HG03439 (cell line): Measurements from ENCODE around the gene CELSR3.
A peak's percentile ranks its signal among the peaks of the same experiment; 100 is the strongest.

Experiments used
- ATAC-seq: cut with Tn5 transposase; IDR thresholded peaks from one replicate; pipeline ENCODE4 v1.9.1; 2021; ENCODE audit warnings: mild to moderate bottlenecking, moderate library complexity; ENCODE audit not compliant: unreplicated experiment

The CELSR3 gene

DNA sequence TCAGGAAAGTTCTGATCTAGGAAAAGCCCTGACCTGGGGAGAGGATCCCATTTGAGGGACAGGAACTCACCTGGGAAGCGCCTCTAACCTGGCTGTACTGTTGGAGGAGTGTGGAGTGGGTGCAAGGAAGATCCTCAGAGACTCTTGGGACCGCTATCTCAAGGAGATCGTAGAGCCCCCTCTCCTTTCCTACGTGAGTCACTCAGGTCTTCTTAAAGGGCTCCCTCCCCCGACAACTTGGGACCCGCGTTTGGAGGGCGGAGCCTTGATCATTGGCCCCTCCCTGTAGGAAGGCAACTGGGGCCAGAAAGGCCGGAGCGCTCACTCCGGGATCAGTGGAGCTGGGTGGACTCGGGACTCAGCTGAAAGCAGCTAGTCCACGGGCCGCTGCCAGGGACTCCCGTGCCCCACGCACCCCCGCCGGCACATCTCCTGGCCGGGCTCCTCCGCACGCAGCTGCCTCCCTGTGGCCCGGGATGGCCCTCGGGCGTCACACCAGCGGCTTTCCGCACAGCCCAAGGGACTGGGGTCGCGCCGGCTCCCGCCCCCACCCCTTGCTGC, 27.9 kb downstream of the CELSR3 start:
- ATAC-seq = no peak

DNA sequence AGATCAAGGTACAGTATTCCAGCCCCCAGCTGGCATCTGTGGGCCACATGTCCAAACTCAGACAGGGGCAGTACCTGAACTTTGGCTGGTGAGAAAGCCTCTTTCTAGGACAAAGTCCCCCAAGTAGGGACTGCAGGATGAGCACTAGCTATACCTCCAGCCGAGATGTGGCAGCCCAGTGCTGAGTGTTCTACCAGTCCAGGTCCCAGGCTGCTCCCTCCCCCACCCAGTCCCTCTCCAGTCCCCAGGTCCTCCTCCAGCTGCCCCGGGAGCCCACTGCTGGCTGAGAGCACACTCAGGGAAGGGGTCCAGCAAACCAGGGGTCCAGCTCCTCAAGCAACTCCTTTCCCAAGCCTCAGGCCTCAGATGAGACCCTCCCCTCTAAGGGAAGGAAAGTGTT, 28.9 kb downstream of the CELSR3 start:
- no peak for ATAC-seq

DNA sequence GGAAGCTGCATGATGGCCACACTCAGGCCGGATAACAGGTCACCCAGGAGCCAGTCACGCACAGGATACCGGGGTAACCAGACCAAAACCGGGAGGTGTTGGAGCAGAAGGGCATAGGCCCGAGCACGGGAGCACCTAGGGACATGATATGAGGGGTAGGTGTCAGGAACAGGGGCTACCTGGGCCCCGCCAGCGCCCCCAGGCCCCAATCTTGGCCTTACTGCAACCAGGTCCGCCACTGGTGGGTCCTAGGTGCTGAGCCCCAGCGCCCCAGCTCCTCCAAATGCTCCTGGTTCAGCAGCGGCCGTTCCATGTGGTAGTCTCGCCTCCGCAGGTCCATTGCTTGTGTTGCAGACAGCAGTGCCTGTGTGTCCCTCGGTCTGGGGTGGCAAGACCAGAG, 29.4 kb downstream of the CELSR3 start:
- ATAC-seq = no peak

DNA sequence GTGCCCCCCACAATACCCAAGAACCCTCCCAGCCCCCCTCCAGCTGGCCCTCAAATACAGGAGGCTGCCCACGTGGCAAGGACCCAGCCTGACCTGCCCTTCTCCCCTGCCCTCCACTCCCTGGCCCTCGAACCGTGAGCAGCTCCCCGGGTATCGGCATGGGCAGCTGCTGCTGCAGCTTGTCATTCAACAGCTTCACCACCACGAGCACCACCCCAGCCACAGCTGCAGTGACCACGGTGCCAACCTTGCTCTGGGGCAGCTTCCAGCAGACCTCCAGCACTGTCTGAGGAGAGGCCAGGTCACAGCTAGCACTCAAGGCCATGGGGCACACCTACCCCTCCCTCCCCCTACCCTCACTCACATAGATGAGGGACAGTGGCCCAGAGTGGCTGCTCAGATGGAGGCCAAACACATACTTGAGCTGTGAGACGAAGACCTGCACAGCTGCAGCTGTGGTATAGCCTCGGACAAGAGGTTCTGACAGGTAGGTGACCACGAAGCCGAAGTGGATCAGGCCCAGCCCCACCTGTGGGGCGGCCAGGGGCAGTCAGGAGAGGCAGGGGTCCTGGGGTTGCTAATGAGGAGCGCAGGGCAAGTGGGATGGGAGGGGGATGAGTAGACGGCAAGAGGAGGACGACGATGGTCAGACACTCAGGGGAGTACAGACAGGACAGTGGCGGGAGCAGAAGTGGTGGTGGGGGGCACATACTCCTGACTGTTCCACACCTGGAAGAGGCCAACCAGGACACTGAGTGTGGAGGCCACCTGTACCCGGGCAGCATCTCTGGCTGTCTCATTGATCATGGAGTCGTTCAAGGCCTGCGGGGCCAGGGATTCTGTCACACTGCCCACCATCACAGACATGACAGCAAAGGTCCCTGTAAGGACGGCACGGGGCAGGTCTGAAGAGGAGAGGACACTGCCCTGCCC, 30.9 kb downstream of the CELSR3 start:
- ATAC-seq = no peak

DNA sequence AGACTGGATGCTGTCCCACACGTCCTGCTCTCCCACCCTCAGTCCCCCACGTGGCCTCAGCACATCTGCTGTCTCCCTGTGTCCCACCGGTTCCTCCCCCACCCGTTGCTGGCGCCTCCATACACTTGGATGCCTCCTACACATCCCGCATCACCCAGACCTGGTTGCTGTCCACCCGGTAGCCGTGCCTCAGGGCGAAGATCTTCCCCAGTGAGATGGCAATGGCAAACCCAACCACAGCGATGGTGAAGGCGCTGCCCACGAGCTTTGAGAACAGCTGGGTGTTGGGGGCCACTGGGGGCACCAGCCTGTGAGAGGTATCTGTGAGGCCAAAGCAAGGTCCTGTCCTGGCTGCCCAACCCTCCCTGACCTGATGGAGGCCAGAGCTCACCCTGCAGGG, 31.9 kb downstream of the CELSR3 start:
- no peak for ATAC-seq

DNA sequence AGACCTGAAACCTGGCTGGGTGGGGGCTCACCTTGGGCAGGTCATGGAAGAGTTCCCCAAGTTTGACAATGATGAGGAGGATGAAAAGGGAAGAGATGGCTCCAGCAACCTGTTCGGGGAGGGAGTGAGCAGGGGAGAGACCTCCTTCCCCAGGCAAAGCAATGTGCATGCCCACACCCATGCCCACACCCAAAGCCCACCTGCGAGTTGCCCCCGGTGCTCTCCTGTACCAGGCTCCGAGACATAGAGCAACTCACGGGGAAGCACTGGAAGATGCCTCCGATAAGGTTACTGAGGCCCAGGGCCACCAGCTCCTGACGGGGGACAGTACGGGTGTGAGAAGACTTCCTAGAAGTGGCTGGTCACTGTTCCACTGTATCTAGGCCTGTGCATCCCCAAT, 32.3 kb downstream of the CELSR3 start:
- ATAC-seq = no peak

DNA sequence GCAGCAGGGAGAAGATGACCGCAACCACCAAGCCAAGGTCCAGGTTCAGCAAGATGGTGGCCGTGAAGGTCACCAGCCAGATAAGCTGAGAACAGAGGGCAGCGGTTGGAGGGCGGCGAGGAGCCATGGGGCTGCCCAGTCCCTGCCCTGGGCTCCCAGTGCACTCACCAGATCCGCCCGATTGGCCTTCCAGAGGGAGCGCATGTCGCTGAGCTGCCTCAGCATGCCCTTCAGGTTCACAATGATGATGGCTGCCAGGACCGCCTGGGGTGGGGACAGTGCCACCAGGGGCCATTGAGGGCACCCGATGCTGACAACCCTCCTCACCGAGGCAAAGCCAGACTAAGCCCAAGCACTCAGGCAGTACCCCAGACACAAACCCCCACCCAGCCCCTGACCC, 32.8 kb downstream of the CELSR3 start:
- ATAC-seq = no peak

DNA sequence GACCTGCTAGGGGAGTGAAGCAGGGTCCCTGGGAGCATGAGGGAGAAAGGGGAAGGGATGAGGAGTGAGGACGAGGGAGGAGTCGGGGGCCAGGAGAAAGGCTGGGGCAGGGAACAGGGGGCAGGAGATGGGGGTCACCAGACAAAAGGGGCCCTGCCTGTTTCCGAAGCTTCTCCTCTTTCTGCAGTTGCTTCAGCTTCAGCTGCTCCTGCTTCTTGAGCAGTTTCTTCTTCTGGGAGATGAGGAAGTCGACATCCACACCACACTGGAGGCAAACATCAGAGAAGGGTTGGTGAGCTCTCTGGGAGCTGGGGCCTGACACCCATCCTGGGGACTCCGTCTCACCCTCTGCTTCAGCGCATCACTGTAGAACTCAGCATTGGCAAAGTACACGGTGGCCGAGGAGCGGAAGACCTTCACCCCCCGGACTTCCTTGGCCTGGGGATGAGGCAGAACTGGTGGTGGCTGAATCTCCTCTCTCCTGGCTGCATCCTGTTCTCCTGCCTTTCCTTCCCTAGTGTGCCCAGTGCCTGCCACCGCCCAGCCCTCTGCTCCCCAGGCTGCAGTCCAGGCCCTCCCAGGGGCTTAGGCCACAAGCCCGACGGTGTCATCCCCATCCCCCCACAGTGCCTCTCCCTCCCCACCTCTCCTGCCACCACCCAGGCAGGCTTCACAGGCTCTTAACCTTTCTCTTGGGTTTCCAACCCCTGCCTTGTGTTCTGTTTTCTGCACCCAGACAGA, 34.2 kb downstream of the CELSR3 start:
- ATAC-seq = no peak

DNA sequence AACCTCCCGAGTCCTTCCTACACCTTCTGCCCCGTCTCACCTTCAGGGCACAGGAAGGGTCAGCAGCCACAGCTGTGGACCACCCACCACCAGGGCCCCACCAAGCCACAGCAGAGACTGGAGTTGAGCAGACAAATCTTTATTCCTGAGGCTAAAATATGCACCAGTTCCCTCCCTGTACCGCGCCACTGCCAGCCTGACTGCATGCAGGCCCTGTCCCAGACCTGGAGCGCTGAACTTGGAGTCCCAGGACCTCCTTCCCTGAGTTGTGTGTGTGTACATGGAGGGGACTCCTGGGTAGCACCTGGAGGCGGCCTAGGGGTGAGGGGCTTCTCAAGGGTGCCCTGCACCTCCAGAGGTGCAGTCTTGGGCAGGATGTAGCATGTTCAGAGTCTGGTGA, 37.1 kb downstream of the CELSR3 start:
- no peak for ATAC-seq

DNA sequence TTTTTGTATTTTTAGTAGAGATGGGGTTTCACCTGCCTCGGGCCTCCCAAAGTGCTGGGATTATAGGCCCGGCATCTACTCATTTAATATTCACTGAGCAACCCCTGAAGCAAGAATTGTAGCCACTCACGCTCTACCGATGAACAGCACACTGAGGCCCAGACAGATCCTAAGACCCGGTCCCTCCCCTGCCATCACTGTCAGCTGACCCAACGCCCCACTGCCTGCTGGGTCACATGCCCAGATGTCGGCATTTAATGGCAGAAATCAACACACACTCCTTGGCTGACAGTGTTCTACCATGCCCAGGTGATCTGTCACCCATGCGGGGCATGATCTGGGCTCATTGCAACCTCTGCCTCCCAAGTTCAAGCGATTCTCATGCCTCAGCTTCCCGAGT, 37.9 kb downstream of the CELSR3 start:
- ATAC-seq = no peak

DNA sequence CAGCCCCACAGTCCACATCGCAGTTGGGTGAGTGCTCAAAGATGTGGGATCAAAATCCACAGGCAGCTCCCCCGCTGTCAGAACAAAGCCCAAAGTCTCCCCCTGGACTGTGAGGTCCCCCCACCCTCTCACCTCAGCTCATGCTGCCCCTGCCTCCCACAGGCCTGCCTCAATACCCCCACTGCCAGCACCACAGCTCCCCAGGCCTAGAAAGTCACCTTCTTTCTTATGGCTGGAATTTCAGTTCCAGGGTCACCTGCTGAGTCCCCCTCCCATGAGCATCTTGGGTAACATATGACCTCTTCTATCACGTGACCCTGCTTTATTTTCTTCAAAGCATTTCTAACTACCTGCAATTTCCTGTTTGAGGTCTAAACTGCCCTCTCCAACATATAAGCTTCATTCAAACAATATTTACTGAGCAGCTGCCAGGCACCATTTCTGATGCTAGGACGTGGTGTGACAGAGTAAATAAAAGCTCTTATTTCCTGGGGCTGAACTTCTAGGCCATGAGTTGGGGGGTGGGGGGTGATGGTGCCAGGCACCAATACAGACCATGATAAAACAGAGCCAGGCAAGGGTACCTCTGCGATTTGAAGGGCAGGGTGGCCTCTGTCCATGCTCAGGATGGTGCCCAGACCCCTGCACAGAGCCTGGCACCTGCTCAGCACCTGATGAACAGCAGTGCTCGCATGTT, 38.7 kb downstream of the CELSR3 start:
- no peak for ATAC-seq

DNA sequence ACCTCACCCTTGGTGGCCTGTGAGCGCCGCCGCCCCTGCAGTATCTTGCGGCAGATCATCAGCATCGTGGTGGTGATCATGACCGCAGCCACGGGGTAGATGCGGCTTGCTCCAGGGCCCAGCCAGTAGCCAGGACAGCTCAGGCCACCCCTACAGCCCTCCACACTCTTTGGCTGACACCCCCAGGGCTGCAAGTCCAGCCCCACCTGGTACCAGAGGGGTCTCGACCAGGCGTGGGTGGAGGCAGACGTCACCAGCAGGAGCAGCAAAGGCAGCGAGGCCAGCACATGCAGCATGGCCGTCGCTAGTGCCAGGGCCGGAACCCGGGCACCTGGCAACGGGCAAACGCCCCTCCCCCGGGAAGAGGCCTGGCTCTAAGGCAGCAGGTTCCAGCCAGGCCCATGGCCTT, 41.2 kb downstream of the CELSR3 start, which contains the start of gene TMEM89:
Gene TMEM89 (minus strand): TSS at position 309 of the 409 bp plus-strand sequence. CDS start 13 bp downstream, at position 296.
- ATAC-seq = no peak

DNA sequence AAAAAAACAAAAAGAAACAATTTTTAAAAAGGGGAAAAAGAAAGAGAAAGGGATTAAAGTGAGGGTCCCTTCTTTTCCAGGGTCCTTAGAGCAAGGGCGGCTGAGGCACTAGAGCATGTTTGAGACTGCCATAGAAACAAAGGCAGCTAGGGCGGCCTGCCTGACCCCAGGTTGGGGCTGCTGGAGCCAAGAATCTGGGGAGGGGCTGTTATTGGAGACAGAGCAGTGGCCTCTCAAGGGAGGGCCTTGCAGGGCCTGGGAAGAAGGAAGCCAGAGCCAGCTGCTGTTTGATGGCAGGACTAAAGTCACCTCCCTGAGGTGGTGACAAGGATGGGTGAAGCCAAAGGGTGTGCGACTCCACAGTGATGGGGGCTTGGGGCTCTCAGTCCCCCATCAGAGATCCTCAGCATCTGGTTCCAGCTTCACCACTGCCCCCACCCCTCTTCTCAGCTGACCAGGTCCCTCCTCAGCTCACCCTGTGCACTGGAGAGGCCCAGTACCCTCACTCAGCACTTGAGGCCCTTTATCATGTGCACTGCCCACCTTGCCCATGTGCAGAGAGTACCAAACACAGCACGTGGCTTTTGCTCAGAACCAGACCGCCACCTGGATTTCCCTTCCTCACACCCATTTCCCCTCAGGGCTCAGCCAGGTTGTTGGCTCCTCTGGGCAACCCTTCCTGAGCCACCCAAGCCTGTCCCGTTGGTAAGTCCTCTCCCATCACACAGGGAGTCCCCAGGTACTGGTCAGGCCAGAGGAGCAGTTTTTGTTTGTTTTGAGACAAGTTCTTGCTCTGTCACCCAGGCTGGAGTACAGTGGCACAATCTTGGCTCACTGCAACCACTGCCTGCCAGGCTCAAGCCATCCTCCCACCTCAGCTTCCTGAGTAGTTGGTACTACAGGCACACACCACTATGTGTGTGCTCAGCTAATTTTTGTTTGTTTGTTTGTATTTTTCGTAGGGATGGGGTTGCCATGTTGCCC, 42.9 kb downstream of the CELSR3 start:
- ATAC-seq = no peak

DNA sequence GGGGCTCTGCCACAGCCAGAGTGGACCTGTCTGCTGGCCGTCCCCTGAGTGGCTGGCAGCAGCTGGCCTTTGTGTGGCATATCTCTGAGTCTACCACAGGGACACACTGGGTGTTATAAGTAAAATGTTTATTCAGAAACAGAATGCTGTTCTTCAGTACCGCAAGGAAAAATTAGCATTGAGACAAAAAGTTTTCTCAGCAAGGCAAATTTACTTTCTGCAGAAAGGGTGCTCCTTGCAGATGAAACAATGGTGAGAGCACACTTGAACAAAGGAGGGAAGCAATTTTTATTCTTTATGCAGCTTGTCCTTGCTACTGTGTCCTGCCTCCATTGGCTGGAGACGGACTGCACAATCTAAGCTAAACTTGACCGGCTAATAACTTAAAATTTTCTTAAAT, 45.1 kb downstream of the CELSR3 start:
- ATAC-seq = no peak

DNA sequence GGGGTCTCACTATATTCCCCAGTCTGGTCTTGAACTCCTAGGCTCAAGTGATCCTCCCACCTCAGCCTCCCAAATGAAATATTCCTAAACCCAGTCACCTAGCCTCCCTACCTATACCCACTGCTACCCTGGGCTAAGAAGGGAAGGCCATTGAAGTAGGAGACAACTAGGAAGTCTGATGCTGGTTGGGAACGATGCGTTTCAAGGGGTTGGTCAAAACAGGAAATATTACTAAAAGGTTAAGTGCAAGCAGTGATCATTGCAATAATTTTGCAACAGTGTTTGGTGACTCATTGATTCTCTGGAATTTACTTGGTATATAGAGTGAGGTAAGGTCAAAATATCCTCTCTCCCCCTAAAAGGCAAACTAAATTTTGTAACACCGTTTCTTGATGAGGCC, 48.6 kb downstream of the CELSR3 start:
- ATAC-seq = no peak

DNA sequence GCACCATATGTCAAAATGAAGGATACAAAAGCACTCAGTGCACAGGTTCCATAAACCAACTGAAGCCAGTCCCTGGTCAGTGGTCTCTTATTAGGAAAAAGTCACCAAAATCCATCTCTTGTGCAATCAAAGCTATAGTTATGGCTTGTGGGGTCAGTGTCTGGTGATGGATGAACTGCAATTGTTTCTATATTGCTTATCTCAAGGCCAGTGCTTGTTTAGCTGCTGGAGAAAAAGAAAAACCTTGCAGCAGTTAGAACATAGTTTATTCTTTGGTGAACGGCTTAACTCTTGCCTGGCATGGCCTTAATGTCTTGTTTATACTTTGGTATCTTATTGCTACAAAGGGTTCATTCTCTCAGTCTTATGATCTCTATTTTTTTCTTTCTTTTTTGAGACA, 50.4 kb downstream of the CELSR3 start:
- ATAC-seq = no peak

DNA sequence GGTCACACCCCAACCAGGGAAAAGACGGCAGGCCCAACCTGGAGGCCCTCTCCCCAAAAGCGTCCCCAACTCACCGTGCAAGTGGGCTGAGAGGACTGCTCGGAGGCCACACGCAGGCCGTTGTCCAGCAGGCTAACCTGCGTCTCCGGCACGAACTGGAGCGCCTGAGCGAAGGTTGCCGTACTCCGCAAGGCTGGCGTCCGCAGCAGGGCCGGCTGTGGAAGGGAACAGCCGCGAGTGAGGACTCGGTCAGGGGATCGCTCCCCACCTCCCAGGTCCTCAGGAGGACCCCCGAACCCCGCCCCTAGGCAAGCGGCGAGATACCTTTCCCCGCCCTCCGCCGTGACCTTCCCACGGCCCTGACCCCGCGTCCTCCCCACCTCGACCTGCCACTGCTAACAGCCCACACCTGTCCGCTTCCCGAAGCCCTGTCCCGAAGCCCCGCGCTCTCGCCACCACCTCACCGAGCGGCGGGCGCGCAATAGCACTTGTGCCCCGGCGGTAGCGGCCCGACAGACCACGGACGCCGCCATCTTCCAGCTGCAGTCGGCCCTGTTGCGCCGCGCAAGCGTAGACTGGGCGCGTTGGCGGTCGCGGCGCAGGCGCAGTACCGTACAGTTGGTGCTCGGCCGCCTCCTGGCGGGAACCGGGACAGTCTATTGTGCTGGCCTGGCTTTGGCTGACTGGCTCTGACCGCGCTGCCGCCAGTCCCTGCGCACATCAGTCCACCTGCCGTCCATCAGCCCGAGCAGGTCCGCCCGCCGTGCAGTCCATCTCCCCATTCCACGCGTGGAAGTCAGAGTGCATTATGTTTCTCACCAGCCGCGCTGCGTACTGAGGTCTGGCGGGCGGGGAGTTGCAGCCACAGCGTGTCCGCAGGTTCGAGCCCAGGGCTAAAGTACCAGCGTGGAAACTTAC, 53.3 kb downstream of the CELSR3 start, which contains the start of gene UQCRC1:
Gene UQCRC1 (minus strand): TSS at position 559 of the 918 bp plus-strand sequence. CDS start 26 bp downstream, at position 533.
- peak; percentile 88 for ATAC-seq

DNA sequence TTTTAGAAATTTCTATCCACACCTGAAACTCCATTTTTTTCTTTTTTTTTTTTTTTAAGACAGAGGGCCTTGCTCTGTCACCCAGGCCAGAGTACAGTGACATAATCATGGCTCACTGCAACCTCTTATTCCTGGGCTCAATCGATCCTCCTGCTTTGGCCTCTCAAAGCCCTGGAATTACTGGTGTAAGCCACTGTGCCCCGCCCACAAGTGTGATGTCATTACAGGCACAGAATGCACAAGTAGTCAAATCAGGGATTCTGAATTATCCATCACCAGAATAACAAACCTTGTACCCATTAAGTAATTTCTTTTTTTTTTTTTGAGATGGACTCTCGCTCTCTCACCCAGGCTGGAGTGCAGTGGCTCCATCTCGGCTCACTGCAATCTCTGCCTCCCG, 55.2 kb downstream of the CELSR3 start:
- no peak for ATAC-seq

DNA sequence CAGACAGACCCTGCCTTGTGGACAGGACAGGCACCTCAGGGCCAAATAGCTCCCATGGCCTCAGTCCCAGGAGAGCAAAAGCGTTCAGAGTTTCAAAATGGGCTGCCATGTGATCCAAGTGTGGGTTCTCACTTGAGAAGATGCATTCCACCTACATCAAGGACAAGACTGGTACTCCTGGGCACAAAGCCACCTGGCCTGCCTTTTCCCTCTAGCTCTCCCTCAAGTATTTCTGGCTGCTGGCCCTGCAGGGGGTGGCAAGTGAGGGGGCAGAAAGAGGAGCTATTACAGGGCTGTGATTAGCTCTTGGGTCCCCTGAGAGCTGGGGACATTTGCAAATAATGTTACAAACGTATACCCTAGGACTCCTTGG, 61.1 kb downstream of the CELSR3 start:
- no peak for ATAC-seq
